HG02885 (cell line): ENCODE measurements around the gene ASB1.
A peak's percentile ranks its signal among the peaks of the same experiment; 100 is the strongest.

ENCODE experiments used
- ATAC-seq: cut with Tn5 transposase; IDR thresholded peaks from one replicate; pipeline ENCODE4 v1.9.1; 2021; ENCODE audit warnings: mild to moderate bottlenecking; ENCODE audit not compliant: unreplicated experiment, poor library complexity

The ASB1 gene, protein sequence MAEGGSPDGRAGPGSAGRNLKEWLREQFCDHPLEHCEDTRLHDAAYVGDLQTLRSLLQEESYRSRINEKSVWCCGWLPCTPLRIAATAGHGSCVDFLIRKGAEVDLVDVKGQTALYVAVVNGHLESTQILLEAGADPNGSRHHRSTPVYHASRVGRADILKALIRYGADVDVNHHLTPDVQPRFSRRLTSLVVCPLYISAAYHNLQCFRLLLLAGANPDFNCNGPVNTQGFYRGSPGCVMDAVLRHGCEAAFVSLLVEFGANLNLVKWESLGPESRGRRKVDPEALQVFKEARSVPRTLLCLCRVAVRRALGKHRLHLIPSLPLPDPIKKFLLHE

DNA sequence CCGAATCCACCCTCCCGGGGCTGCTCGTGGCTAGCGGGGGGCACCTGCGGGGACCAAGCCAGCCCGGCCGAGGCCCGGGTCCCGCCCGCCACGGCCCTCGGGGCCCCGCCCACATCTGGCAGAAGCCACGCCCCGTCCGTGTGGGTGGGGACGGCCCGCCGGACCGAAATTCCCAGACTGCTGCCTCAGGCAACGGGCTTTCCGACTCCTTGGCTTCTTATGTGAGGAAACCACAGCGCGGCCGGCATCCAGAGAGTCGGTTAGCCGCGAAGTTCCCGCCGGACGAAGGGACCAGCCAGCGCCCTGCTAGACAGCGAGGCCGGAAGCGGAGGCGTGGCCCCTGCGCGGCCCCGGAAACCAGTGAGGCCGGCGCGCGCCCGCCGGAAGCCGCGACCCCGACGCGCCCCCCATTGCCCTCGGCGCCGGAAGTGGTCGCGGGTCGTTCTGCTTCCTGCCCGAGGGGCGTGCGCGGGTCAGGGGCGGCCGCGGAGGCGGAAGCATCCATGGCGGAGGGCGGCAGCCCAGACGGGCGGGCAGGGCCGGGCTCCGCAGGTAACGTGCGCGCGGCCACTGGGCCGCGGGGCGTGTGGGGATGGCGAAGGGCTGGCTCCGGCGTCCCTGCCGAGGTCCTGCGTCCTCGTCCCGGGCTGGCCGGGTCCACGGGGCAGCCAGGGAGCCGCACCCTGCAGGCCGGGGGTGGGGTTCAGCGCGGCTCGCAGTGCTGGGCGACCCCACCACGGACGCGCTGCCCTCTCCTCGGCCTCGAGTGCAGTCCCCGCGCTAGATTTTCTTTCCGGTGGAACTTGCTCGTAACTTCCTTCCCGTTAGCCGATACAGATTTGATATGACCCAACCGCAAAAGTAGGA, at the start of gene ASB1:
Gene ASB1 (plus strand): TSS at position 360 of the 867 bp plus-strand sequence. CDS start 144 bp downstream, at position 504.
- ATAC-seq, result peak; percentile 86

DNA sequence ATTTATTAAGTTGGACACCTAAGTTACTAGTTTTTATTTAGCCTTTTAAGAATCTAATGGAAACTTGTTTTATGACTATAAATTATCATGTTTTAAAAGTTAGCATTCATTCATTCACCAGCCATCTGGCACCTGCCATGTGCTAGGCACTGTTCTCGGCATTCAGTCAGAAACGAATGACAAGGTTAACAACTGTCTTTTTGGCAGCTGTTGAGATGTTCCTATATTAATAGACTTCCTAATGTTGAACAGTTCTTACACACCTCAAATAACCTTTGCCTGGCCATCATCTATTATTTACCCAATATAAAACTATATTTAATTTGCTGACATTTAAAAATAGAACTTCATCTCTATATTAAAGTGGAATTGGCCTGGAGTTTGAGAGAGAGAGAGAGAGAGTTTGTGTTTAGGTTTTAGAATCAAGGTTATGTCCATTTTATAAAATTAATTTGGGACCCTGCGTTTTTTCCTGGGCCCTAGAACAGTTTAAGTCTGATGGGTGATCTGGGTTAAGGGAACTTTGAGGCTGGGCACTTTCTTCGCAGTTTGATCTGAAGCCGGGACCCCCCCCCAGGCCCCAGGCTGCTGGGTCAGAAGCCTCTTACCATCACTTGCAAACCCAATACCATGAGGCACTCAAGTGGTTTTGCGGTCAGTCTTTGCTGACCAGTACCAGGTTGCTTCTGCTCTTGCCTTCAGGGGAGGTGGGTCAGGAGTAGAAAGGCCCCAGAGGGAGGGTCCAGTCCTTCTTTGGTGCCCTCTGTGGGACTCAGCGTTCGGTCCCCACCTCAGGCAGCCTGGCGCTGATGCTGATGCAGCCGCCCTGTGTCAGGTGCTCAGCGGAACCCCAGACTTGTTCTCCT, 48.3 kb upstream of the ASB1 start:
- ATAC-seq, result no peak

DNA sequence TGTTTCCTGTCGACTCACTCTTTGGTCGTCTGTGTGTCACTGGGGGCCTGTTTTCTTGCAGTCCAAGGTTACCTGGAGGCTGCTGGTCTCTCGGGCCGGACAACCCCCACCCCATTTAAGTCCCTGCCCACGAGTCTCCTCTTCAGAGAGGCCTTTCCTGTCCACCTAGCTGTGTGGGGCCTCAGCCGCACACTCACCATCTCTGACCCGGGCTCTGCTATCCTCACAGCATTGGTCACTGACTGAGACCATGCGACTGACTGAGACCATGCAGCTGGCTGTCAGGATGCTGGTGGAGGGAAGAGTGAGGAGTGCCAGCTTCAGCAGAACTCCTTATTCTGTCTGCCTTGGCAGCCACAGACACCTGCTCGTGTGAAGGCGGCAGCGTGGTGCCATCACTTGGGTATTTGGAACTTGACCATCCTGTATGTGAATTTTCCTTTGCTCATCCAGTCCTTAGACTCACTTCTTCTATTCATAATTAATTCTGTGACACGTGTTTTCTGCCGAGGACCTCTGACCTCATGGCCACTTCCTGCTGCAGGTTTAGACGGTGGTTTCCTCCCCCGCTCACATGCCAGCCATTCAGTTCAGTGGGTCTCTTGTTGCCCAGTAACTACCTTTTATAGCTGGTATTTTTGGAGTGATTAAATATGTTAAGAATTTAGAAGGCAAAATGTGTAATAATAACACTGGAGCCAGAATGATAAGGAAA, 47.5 kb upstream of the ASB1 start:
- no peak for ATAC-seq

DNA sequence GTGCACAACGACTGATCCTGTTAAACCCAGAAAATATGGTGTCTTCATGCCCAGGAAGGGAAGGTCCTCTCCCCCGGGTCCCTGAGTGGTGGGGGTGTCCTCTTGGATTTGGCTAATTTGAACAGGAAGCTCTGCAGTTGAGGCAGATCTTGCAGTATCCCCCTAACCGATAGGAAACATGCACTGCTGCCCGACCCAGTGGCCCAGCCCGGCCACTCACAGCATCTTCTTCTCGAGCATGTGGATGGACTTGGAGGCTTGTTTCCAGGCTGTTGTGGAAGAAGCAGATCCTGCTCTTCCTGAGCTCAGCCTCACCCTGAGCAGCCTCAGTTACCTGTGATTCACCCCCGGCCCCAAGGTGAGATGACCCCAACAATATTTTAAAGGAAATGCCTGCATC, 46.4 kb upstream of the ASB1 start:
- no peak for ATAC-seq

DNA sequence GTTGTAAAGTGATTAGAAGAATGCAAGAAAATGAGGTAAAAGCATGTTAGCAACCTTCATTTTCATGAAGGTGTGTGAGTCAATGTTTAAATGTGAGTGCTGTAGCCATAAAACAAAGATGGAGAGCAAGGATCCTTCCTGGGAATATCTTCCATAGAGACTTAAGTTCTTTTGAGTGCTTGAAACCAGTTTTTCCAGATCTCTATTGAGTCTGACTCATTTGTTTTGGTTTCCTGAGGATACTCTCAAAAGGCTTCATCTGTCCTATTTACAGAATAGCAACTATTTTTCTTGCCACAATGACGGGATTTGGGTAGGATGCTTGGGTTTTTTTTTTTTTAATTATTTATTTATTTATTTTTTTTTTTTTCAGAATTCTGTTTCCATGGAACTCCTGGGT, 45.9 kb upstream of the ASB1 start:
- no peak for ATAC-seq

DNA sequence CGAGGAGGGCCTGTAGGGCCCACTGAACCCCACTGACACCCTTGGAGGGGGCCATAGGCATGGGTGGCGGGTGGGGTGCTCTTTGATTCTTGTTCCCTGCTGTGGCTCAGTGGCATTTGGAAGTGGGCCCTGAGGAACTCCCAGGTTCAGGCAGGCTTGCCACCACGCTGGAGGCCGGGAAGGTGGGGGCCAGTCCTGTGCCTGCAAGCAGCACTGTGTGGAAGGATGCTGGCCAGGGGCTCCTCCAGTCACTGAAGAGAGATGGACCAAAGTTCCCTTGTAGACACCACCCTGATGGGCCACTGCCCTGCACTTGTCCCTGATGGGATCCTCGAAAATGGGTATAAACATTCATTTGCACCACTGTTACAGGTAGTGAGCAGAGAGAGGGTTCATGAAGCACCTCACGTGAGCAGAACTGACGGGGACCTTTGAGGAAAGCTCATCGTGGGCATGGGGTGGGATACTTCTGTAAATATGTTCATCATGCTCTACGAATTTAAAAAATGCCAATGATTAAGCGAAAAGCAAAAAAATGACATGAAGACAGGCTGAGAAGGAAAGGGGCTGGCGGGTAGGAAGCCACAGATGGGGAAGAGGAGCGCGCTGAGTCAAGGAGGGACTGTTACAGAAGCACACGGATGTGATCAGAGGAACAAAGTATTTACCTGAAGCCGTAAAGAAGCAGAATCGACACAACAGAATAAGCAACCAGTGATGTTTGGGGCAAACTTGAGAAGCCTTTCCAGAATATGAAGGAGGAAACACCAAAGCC, 45.2 kb upstream of the ASB1 start:
- no peak for ATAC-seq

DNA sequence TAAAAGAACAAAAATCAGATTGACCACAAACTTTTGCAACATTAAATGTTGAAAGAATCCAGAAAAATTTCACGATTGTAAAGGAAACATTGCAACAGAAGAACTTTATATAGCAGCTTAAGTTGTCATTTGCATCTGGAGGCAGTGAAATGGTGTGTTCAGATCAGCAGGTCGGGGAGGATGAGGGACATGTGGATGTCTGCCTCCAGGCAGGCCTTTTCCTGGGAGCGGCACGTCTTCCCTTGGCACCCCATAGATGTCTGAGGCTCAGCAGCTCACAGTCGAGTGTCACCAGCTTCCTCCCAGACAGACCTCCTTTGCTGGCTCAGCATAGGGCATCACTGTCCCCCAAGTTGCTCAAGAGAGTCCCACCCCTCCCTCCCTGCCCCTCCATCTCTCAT, 44.3 kb upstream of the ASB1 start:
- no peak for ATAC-seq

DNA sequence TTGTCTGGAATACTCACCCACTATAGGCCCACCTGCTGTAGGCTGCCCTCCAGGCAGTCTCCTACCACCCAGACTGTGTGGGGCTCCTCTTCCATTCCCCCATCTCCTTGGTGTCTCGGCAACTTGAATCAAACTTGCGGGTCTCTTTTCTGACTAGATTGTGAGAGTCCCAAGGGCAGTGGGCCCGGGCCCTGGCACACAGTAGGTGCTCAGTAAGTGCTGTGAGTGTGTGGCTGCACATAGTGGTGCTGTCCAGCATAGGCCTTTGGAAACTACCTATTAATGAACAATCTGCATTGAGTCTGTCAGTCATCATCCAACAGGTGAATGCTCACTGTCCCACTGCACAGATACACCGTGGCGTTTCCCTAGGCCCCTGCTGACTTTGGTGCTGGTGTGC, 43.6 kb upstream of the ASB1 start:
- no peak for ATAC-seq

DNA sequence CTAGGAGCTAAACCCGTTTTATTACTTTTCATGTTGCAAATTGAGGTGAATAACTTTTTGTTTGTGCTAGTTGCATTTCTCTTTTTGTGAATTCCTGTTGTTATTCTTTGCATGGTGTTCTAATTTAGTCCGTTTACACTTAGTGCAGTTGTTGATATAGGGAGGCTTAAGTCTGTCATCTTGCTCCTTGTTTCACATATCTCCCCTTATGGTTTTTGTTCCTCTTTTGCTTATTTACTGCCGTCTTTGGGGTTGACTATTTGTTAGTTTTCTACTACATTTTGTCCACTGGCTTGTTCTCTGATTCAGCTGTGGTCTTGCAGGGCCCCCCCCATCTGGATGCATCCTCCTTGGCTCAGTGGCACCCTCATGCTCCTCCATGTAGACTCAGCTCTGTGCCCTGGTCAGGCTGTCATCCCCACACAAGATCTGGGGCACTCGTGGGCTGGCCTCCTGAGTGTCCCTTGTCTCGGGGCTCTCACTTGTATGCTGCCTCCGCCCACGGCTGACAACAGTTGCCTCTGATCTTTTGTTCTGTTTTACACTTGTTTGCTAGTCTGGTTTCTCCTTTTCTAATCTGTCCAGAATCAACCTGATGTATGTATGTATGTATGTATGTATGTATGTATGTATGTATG, 42.9 kb upstream of the ASB1 start:
- ATAC-seq, result no peak

DNA sequence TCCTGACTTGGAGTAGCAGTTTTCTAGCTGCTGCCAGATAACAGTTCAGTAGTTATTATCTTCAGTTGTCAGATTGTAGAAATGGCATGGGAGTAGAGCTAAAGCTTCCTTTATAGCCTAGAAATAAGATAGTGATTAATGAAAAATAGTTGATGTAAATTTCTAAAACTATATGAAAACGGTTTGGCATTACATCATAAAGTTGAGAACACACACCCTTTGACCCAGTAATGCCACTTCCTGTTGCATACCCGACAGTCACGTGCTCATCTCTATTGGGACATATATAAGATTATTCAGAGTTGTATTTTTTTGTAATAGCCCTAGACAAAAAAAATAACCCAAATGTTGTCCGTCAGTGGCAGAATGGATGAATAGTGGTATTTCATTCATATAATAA, 39.4 kb upstream of the ASB1 start:
- ATAC-seq, result no peak

DNA sequence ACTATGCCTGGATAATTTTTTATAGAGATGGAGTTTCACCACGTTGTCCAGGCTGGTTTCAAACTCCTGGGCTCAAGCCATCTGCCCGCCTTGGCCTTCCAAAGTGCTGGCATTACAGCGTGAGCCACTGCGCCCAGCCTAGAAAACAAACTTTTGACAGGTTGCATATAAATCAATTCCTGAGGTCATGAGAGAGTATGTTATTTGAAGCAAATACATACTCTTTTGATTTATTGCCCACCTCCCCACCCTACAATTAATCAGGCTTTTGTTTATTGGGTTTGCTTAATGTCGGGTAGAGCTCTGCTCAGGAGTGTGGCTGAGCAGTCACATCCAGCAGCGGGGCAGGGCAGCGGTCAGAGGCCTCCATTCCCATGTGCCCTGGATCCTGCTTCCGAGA, 37.9 kb upstream of the ASB1 start:
- ATAC-seq, result no peak

DNA sequence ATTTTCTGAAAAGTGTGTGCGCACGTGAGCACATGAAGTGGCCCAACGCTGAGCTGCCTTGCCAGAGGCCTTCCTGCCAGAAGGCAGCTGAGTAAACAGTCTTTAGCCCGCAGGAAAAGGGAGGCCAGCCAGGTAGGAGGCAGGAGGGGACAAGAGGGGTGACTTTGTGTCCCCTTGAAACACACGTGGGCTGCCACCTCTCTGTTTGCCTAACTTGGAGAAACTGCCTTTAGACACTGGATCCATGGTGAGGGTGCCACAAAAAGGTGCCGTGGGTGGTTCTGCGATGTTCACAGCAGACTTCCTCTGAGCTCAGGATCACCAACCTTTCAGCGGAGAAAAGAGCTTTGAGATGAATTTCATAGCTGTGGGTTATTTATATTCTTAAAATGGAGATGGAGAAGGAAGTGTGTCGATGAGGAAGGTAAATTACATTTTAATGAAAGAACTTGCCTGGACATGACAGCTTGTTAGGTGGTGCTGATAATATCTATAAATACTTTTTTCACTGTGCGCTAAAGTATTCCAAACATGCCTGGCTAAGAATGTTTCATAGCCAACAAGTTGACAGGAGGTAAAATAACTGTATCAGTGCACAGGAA, 36.6 kb upstream of the ASB1 start:
- no peak for ATAC-seq

DNA sequence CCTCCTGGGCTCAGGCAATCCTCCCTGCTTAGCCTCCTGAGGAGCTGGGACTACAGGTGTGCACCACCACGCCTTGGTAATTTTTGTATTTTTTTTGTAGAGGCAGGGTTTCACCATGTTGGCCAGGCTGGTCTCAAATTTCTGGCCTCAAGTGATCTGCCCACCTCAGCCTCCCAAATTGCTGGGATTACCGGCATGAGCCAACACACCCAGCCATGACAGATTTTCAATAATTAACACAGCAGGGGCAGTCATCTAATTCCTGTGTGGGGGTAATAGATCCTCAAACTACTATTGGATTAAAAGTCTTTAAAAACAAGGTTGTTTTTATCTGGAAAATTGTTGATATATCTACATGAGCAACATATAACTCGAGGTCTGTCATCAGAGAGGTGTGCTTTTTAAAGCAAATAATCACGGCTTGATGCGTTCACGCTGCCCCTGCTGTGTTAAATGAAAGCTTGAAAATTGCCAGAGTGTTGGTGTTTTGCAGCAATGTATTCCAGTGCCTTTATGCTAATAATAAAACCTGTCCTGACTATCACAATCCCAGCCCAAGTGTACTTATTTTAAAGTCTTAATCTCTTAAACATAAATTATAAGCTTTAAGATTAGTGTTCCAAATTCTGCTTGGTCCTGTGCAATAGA, 35.6 kb upstream of the ASB1 start:
- no peak for ATAC-seq

DNA sequence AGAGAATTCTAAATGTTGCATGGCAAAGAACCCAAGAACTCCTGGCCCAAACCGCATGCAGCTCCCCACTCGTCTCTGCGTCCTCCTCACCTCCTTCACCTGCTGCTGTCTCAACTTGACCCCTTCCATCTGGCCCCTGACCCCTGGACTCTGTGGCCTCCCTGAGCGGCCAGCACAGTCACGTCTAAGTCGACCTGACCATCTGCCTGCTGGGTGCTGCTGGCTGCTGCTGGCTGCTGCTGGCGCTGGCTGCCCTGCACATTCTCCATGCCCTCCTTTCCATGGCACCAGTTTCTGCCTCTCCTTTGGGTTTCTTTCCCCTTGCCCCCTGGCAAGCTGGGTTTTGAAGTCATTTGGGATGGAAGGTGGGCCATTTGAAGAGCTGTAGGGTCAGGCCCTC, 30.1 kb upstream of the ASB1 start:
- no peak for ATAC-seq

DNA sequence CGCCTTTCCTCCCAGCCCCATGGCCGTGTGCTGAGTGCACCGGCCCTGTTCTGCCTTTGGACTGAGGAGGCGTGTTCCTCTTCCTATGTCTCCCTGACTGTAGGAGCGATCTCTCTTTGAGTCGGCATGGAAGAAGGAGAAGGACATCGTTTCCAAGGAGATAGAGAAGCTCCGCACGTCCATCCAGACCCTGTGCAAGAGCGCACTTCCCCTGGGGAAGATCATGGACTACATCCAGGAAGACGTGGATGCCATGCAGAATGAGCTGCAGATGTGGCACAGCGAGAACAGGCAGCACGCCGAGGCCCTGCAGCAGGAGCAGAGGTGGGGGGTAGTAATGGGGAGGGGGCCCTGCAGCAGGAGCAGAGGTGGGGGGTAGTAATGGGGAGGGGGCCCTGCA, 29.4 kb upstream of the ASB1 start:
- ATAC-seq, result no peak

DNA sequence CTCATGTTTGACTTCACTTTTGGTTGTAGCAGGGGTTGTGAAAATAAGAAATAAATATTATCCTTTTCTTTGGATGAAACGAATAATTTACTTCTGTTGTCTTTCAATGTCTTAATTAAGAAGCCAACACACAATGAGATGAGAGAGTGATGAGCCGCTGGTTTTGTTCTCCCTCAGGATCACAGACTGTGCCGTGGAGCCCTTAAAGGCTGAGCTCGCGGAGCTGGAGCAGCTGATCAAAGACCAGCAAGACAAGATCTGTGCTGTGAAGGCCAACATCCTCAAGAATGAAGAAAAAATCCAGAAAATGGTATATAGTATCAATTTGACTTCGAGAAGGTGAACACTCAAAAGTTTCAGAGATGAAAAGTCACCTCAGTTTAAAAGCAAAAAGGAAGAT, 28.1 kb upstream of the ASB1 start:
- ATAC-seq, result no peak

DNA sequence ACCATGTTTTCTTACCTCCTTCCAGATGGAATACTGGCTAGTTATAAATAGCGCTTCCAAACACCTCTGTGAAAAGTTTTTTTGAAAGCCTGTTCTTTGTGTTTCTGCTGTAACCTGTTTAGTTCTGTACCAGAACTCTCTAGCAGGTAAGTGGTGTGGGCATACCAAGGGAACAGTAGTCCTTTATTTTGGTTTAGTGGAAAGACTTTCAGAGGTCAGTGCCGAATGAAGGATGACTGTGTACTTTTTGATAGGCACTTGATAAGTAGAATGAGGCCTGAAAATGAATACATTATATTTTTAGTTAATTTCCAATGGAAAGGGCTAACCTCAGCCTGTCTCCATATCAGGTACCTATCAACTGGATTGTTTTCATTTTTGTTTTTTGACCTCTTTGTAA, 27.6 kb upstream of the ASB1 start:
- ATAC-seq, result no peak

DNA sequence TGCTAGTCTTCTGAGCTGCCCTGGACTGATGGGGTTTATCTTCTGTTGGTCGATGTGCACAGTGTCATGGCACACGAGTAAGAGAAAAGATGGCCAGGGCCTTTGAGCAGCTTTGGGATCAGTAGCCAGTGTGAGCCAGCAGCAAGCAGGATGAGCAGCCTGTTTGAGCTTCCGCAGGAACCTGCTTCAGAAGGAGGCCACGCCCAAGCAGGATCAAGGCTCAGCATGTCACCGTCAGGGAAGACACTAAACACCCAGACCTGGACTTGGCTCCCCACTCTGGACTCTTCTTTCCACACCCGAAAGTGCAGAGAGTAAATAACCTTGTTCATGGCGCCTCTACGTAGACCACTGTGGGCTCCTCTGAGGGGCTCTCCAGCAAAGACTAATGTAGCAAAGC, 25.2 kb upstream of the ASB1 start:
- ATAC-seq, result no peak
